Measurements from ENCODE around the gene ARHGAP1. TPM values are rescaled to one million over a fixed set of nuclear protein-coding genes. Genes with fewer than 3 reads are reported as not detected.

Gene ARHGAP1
- total RNA-seq, 1 experiment from 2014 or later: 16.1 TPM

DNA sequence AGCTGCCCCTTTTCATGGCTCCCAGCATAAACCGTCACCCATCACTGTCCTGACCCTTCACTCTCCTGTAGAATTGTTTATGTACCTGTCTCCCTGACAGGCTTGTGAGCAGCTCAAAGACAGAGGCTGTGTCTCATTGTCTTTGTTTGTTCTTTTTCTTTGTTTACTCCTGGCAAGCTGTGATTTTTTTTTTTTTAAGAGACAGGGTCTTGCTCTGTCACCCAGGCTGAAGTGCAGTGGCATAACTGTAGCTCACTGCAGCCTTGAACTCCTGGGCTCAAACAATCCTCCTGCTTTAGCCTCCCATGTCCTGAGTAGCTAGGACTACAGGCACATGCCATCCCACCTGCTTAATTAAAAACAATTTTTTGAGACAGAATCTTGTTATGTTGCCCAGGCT lies 9.7 kb downstream of the ARHGAP1 start:
- Histone ChIP-seq H3K79me2 (ENCODE audit: low read length) (no peaks in the 10 kb centered on the region), H3K9ac (ENCODE audit: low read length) (no peak overlapping the region), H3K27me3 (ENCODE audit: low read length) (no peaks in the 10 kb centered on the region), H3K4me2 (ENCODE audit: low read length) (no peak overlapping the region), H3K9me3 (ENCODE audit: low read length) (no peaks in the 10 kb centered on the region), H2AFZ (ENCODE audit: low read length) (no peak overlapping the region), H3K9me2 (replicated peaks; ENCODE audit: low read length) (no peaks in the 10 kb centered on the region), H3F3A (ENCODE audit: low read length, unreplicated experiment) (no peaks in the 10 kb centered on the region), H3K27ac (ENCODE audit: low read length) (no peak overlapping the region), H3K4me3 (ENCODE audit: low read length) (no peak overlapping the region), H4K20me1 (ENCODE audit: low read length) (no peaks in the 10 kb centered on the region), H3K4me1 (ENCODE audit: insufficient read depth, low read length) (no peaks in the 10 kb centered on the region), H3K36me3 (ENCODE audit: low read depth, low read length) (peaks cover 4% of the 10 kb centered on the region; the same call in 1 of the 2 replicates)
- intact Hi-C loops (cut with micrococcal nuclease): no loop called here
- ChIA-PET POLR2A (ENCODE audit: unreplicated experiment) (no interaction called here), CTCF (no interaction called here)
- DNase-seq (no peak), ATAC-seq (no peak)
- BruUV-seq (replicated peaks): no TSS peak
- TF ChIP-seq EZH2 (IDR thresholded peaks at IDR 0.05; ENCODE audit: low read length, unreplicated experiment) (no peak), EZH2phosphoT487 (IDR thresholded peaks at IDR 0.05; ENCODE audit: borderline replicate concordance, low read length) (no peak)
- TF ChIP-seq, protein P1, sequence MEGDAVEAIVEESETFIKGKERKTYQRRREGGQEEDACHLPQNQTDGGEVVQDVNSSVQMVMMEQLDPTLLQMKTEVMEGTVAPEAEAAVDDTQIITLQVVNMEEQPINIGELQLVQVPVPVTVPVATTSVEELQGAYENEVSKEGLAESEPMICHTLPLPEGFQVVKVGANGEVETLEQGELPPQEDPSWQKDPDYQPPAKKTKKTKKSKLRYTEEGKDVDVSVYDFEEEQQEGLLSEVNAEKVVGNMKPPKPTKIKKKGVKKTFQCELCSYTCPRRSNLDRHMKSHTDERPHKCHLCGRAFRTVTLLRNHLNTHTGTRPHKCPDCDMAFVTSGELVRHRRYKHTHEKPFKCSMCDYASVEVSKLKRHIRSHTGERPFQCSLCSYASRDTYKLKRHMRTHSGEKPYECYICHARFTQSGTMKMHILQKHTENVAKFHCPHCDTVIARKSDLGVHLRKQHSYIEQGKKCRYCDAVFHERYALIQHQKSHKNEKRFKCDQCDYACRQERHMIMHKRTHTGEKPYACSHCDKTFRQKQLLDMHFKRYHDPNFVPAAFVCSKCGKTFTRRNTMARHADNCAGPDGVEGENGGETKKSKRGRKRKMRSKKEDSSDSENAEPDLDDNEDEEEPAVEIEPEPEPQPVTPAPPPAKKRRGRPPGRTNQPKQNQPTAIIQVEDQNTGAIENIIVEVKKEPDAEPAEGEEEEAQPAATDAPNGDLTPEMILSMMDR (conservative IDR thresholded peaks at IDR 0.05; ENCODE audit: low read depth, low read length): no peak

DNA sequence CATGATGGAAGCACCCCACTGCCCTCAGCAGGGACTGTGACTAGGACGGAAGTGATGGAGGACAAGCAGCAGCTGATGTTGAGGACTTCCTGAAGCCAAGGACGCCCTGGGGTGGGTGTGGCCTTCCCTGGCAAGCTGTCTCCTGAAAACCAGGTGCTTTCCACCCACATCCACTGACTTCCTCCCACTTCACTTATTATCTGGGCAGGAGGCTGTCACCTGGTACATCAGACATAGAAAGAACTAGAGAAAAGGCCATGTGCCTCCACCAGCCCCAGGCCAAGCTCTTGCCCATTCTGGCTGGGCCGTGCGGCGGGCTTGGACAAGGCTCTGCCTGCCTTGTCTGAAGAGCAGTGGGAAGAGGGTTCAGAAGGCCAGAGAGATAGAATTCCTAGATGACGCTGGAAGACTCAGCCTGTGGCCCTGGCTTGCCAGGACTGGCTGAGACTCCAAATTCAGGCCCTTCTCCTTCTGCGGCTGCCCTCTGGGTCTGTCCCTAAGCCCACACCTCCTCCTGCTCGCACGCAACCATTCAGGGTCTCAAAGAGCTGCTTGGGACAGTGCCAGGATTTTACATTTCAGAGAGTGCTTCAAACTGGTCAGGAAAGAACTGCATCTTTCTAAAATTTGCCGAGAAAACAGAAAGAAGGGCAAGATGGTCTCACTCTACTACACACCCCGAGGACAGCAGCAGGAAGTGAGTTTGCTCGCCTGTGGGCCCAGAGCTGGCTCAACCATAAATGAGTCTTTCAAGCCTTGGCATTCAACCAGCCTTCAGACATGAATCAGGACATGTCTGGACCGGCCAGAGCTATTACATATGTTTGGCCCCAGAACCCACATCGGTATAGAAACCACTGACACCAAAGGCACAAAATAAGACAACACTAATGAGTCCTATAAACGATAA lies 13.3 kb downstream of the ARHGAP1 start:
- no peaks in the 10 kb centered on the region for H4K20me1 ChIP-seq (ENCODE audit: low read length)
- TF ChIP-seq EZH2phosphoT487 (IDR thresholded peaks at IDR 0.05; ENCODE audit: borderline replicate concordance, low read length) (no peak), EZH2 (IDR thresholded peaks at IDR 0.05; ENCODE audit: low read length, unreplicated experiment) (no peak)
- TF ChIP-seq, protein P1 (conservative IDR thresholded peaks at IDR 0.05; ENCODE audit: low read depth, low read length): no peak
- H3K79me2 ChIP-seq (ENCODE audit: low read length): no peaks in the 10 kb centered on the region
- no peaks in the 10 kb centered on the region for H3K4me1 ChIP-seq (ENCODE audit: insufficient read depth, low read length)
- no peaks in the 10 kb centered on the region for H3F3A ChIP-seq (ENCODE audit: low read length, unreplicated experiment)
- H3K27ac ChIP-seq (ENCODE audit: low read length): no peak overlapping the region
- peaks cover 4% of the 10 kb centered on the region; the same call in 1 of the 2 replicates for H3K36me3 ChIP-seq (ENCODE audit: low read depth, low read length)
- no peaks in the 10 kb centered on the region for H3K9me2 ChIP-seq (replicated peaks; ENCODE audit: low read length)
- H3K4me3 ChIP-seq (ENCODE audit: low read length): no peak overlapping the region
- H3K4me2 ChIP-seq (ENCODE audit: low read length): no peak overlapping the region
- H3K9me3 ChIP-seq (ENCODE audit: low read length): no peaks in the 10 kb centered on the region
- no TSS peak for BruUV-seq (replicated peaks)
- DNase-seq: no peak
- CTCF ChIA-PET: no interaction called here
- no peak overlapping the region for H3K9ac ChIP-seq (ENCODE audit: low read length)
- intact Hi-C loops (cut with micrococcal nuclease): no loop called here
- H2AFZ ChIP-seq (ENCODE audit: low read length): no peak overlapping the region
- POLR2A ChIA-PET (ENCODE audit: unreplicated experiment): no interaction called here
- no peaks in the 10 kb centered on the region for H3K27me3 ChIP-seq (ENCODE audit: low read length)
- ATAC-seq: no peak

DNA sequence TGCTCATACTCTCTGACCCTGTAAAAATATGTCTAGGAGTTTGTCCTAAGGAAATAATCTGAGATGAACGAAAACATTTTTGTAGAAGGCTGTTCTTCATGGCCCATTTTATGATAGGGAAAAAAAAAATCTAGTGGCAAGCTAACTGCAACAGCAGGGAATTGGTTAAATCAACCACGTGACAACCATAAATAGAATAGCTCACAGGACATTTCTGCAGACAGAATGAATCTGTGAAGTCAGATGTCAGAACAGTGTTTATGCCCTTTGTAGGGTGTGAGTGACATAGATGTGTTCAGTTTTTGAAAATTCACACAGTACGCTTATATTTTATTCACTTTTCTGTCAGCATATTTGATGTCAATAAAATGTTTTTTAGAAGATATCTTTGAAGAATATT lies 16.1 kb downstream of the ARHGAP1 start:
- TF ChIP-seq EZH2 (IDR thresholded peaks at IDR 0.05; ENCODE audit: low read length, unreplicated experiment) (no peak), EZH2phosphoT487 (IDR thresholded peaks at IDR 0.05; ENCODE audit: borderline replicate concordance, low read length) (no peak)
- TF ChIP-seq, protein P1 (conservative IDR thresholded peaks at IDR 0.05; ENCODE audit: low read depth, low read length): no peak
- no peaks in the 10 kb centered on the region for H3K4me1 ChIP-seq (ENCODE audit: insufficient read depth, low read length)
- no peak overlapping the region for H2AFZ ChIP-seq (ENCODE audit: low read length)
- H3K27me3 ChIP-seq (ENCODE audit: low read length): no peaks in the 10 kb centered on the region
- H3K4me2 ChIP-seq (ENCODE audit: low read length): no peak overlapping the region
- ChIA-PET POLR2A (ENCODE audit: unreplicated experiment) (no interaction called here), CTCF (no interaction called here)
- no peaks in the 10 kb centered on the region for H3K9me3 ChIP-seq (ENCODE audit: low read length)
- H3K4me3 ChIP-seq (ENCODE audit: low read length): no peak overlapping the region
- no peaks in the 10 kb centered on the region for H4K20me1 ChIP-seq (ENCODE audit: low read length)
- BruUV-seq (replicated peaks): no TSS peak
- no peak for DNase-seq
- no peak for ATAC-seq
- H3K79me2 ChIP-seq (ENCODE audit: low read length): no peaks in the 10 kb centered on the region
- H3K27ac ChIP-seq (ENCODE audit: low read length): no peak overlapping the region
- H3F3A ChIP-seq (ENCODE audit: low read length, unreplicated experiment): no peaks in the 10 kb centered on the region
- H3K9me2 ChIP-seq (replicated peaks; ENCODE audit: low read length): no peaks in the 10 kb centered on the region
- peaks cover 4% of the 10 kb centered on the region; the same call in 1 of the 2 replicates for H3K36me3 ChIP-seq (ENCODE audit: low read depth, low read length)
- intact Hi-C loops (cut with micrococcal nuclease): no loop called here
- H3K9ac ChIP-seq (ENCODE audit: low read length): no peak overlapping the region

Data from PC-3 (cell line).